Endothelial cell of hepatic sinusoid (primary cell): ENCODE measurements around the gene APOB.

Experiments
- in situ Hi-C: cut with HindIII; loops from 2 replicates; pipeline ENCODE4 v1.10.0; 2017; ENCODE audit warnings: low sequenced_read_pairs

The APOB gene

DNA sequence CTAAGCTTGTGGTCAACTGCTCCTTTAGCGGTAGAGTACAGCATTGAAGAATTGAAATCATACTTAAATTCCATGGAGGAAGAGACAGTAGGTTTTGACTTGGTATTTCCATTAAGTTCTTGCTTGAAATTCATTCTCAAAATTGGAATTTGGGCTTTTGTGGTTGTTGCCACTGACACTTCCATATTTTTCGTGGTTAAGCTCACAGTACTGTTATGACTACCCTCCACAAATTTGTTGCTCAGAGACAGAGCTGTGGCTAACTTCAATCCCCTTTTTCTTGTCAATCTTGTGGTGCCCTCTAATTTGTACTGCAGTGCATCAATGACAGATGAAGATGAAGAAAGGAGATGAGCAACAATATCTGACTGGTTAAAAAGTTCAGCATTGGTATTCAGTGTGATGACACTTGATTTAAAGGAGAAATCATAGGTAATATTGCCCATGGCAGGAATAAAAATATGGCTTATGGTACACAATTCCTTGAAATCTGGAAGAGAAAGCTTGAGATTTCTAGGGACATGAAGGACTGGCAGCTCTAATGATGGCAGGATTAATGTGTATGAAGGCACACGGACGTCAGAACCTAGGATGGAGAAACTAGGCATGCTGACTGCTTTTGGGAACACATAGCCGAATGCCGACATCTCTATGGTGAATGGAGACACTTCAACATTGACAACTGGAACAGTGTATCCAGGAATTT lies 37.3 kb downstream of the APOB start:
- in situ Hi-C loops: no loop called here

GRCh38 chr2:21005700-21006422 lies 38.0 kb downstream of the APOB start:
- in situ Hi-C loops: no loop called here

- in situ Hi-C loops: no loop called here
Measured at GRCh38 chr2:21005111-21005699, 38.7 kb downstream of the APOB start.

- in situ Hi-C loops: no loop called here
Measured at GRCh38 chr2:21004181-21004572, 39.7 kb downstream of the APOB start.

- in situ Hi-C loops: no loop called here
Measured at GRCh38 chr2:21003572-21004180, 40.2 kb downstream of the APOB start.

- in situ Hi-C loops: no loop called here
Measured at GRCh38 chr2:21002814-21003192, 41.1 kb downstream of the APOB start.

GRCh38 chr2:21001988-21002813 lies 41.7 kb downstream of the APOB start:
- in situ Hi-C loops: no loop called here

- in situ Hi-C loops: no loop called here
Measured at GRCh38 chr2:21001225-21001946, 42.5 kb downstream of the APOB start.

GRCh38 chr2:20999906-21000645 lies 43.8 kb downstream of the APOB start:
- in situ Hi-C loops: no loop called here

GRCh38 chr2:20998972-20999905 lies 44.6 kb downstream of the APOB start:
- in situ Hi-C loops: no loop called here

DNA sequence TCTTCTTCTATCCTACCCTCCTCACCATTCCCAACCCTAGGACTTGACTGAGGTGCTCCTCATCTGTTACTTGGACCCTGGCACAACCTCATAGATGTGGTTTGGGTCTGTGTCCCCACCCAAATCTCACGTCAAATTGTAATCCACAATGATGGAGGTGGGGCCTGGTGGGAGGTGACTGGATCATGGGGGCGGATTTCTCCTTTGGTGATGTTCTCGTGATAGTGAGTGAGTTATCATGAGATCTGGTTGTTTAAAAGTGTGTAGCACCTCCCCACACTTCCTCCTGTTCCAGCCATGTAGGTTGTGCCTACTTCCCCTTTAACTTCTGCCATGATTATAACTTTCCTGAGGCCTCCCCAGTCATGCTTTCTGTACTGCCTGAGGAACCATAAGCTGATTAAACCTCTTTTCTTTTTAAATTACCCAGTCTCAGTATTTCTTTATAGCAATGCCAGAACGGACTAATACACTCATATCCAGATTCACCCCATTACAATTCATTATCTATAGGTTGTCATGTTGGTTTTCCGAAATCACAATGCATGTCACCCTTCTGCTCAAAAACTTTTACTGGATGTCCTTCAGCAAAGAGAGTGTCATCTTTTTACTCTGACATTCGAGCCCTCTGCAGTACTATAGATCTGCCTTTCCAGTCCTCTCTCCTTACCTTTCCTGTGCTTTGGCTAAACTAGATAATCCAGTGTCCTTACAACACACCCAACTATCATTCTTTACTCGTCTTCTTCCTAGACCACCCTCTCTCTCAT lies 45.7 kb downstream of the APOB start:
- in situ Hi-C loops: no loop called here

DNA sequence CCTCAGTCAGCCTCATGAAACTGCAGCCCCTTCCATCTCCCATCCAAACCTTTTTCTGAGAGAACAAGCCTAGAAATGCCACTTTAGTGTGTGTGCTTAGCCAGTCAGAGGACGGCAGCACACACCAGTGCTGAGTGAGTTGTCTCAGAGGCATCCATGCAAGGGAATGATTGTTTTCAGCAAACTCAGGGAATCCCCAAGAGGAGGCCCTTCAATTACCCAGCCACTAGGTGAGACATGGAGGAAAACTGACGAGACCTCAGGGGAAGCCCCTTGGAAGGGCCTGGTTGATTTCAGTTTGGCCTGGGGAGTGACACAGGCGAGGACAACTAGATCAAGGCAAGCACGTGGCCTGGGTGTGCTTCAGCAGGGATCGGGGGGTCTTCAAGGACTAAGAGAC lies 49.7 kb downstream of the APOB start:
- in situ Hi-C loops: no loop called here

GRCh38 chr2:20992201-20992711 lies 51.6 kb downstream of the APOB start:
- in situ Hi-C loops: no loop called here

- in situ Hi-C loops: no loop called here
Measured at GRCh38 chr2:20990442-20991430, 53.1 kb downstream of the APOB start.

GRCh38 chr2:20989404-20989803 lies 54.5 kb downstream of the APOB start:
- in situ Hi-C loops: no loop called here

GRCh38 chr2:20988905-20989304 lies 55.0 kb downstream of the APOB start:
- in situ Hi-C loops: no loop called here
